Smooth muscle cell (in vitro differentiated cells): ENCODE data around the gene NAV3. TPM values are rescaled to one million over a fixed set of nuclear protein-coding genes. Genes with fewer than 3 reads are reported as not detected.
A peak's percentile ranks its signal among the peaks of the same experiment; 100 is the strongest.

Source experiments
- DNase-seq: peaks from one replicate; lab custom pipeline; 2025; ENCODE audit not compliant: unreplicated experiment; lab: John Stamatoyannopoulos, UW
- H2AFZ ChIP-seq: fragments of 200-600 bp; sonication (generic); 2 replicates; pipeline ENCODE4 v1.6.0; 2016; ENCODE audit warnings: antibody characterized with exemption, low read depth, mild to moderate bottlenecking
- H3F3A ChIP-seq: fragments of 200-600 bp; sonication (generic); 2 replicates; pipeline ENCODE4 v1.6.0; 2017; ENCODE audit warnings: antibody characterized with exemption, low read depth
- H3K27ac ChIP-seq: fragments of 200-600 bp; sonication (generic); 2 replicates; pipeline ENCODE4 v1.5.1; 2016; ENCODE audit warnings: low read depth, mild to moderate bottlenecking
- H3K27me3 ChIP-seq: fragments of 200-600 bp; sonication (generic); 2 replicates; pipeline ENCODE4 v1.6.1; 2016; ENCODE audit warnings: low read depth, mild to moderate bottlenecking
- H3K36me3 ChIP-seq: fragments of 200-600 bp; sonication (generic); 2 replicates; pipeline ENCODE4 v1.5.1; 2016; ENCODE audit warnings: low read depth
- H3K4me1 ChIP-seq: fragments of 200-600 bp; sonication (generic); 2 replicates; pipeline ENCODE4 v1.5.1; 2016; ENCODE audit warnings: low read depth
- H3K4me2 ChIP-seq: fragments of 200-600 bp; sonication (generic); 2 replicates; pipeline ENCODE4 v1.6.0; 2016; ENCODE audit warnings: mild to moderate bottlenecking
- H3K4me3 ChIP-seq: fragments of 200-600 bp; sonication (generic); 2 replicates; pipeline ENCODE4 v1.5.1; 2016; ENCODE audit warnings: mild to moderate bottlenecking
- H3K79me2 ChIP-seq: fragments of 200-600 bp; sonication (generic); 2 replicates; pipeline ENCODE4 v1.6.0; 2016; ENCODE audit warnings: low read depth, mild to moderate bottlenecking
- H3K9ac ChIP-seq: fragments of 200-600 bp; sonication (generic); 2 replicates; pipeline ENCODE4 v1.6.0; 2016; ENCODE audit warnings: low read depth
- H3K9me3 ChIP-seq: fragments of 200-600 bp; sonication (generic); replicated peaks from 2 replicates; pipeline ENCODE4 v1.5.1; 2016; ENCODE audit warnings: low read depth
- H4K20me1 ChIP-seq: fragments of 200-600 bp; sonication (generic); 2 replicates; pipeline ENCODE4 v1.6.0; 2016; ENCODE audit warnings: low read depth
- WGBS: methylation state at CpG from one replicate; pipeline ENCODE4 v1.1.7; 2016; ENCODE audit warnings: low lambda C conversion rate; 5-methylcytosine and 5-hydroxymethylcytosine counted together
- polyA plus RNA-seq: library from polyadenylated mRNA; unstranded; fragments of >200 nt; fragmentation: Nextera tagmentation; extraction: Ambion mirVana; gene quantifications from 2 replicates; pipeline ENCODE4 v1.2.1, GENCODE V29; 2016
- total RNA-seq: library from RNA; depleted of rRNA; stranded (reverse); fragments of >200 nt; gene quantifications from 2 replicates; pipeline ENCODE4 v1.2.3, GENCODE V29; 2014
- TF ChIP-seq, protein P1 (sequence below): fragments of 200-600 bp; sonication (generic); IDR thresholded peaks from 2 replicates; pipeline ENCODE4 v1.5.1; 2017; ENCODE audit warnings: borderline replicate concordance, mild to moderate bottlenecking, antibody characterized with exemption; ENCODE audit not compliant: insufficient read depth, poor library complexity, severe bottlenecking

The NAV3 gene
- total and polyA plus RNA-seq, 2 experiments from 2014 or later: 8.0 to 31.0 TPM

DNA sequence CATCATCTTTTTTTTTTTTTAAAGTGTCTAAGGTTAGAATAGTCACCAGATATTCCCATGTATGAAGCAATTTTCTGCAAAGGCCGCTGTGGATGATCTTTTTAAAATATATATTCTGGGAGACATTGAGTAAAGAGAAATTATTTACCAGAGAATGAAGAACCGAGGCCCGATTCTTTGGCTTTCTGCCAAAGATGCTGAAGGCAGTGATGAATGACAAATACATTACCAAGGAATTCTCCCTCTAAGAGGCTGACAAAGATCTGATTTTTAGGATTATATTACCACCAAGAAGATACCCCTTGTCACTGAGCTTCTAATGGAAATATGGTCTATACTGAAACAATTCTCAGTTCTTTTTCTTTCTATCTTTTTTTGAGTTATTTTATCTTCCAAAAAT, 336.8 kb downstream of the NAV3 start:
- Histone ChIP-seq H3K36me3 (no peaks in the 10 kb centered on the region), H3K9me3 (no peaks in the 10 kb centered on the region), H2AFZ (no peak overlapping the region), H3K4me3 (no peak overlapping the region), H3F3A (no peaks in the 10 kb centered on the region), H3K4me1 (no peaks in the 10 kb centered on the region), H3K9ac (no peak overlapping the region), H3K4me2 (no peak overlapping the region), H4K20me1 (no peaks in the 10 kb centered on the region), H3K79me2 (no peaks in the 10 kb centered on the region), H3K27ac (no peak overlapping the region), H3K27me3 (no peaks in the 10 kb centered on the region)
- 87% methylated on average over 3 of the region's 3 CpGs for WGBS
- DNase-seq: no peak
- TF ChIP-seq, protein P1, sequence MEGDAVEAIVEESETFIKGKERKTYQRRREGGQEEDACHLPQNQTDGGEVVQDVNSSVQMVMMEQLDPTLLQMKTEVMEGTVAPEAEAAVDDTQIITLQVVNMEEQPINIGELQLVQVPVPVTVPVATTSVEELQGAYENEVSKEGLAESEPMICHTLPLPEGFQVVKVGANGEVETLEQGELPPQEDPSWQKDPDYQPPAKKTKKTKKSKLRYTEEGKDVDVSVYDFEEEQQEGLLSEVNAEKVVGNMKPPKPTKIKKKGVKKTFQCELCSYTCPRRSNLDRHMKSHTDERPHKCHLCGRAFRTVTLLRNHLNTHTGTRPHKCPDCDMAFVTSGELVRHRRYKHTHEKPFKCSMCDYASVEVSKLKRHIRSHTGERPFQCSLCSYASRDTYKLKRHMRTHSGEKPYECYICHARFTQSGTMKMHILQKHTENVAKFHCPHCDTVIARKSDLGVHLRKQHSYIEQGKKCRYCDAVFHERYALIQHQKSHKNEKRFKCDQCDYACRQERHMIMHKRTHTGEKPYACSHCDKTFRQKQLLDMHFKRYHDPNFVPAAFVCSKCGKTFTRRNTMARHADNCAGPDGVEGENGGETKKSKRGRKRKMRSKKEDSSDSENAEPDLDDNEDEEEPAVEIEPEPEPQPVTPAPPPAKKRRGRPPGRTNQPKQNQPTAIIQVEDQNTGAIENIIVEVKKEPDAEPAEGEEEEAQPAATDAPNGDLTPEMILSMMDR: no peak

DNA sequence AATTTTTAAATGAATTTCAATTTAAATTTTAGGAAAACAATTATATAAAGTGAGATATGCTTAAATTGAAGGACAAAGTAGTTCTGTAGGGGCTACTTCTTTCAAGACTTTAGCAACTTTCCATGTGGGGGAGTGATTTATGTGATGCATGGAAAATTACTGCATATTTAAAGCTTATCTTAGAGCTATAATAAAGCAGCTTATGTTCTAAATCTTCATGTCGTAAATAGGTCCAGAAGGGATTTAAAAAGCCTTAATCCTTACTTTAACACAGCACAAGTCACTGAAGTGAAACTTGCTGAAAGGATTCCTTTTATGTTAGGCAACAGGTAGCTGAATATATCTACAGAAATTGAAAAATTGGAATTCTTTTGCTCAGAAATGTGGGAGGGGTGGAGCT, 340.4 kb downstream of the NAV3 start:
- H2AFZ ChIP-seq: no peak overlapping the region
- H3K9me3 ChIP-seq: no peaks in the 10 kb centered on the region
- H3F3A ChIP-seq: no peaks in the 10 kb centered on the region
- no peak overlapping the region for H3K9ac ChIP-seq
- no peaks in the 10 kb centered on the region for H3K4me1 ChIP-seq
- peak overlapping the region; percentile 37 for H3K4me2 ChIP-seq
- no peaks in the 10 kb centered on the region for H3K27me3 ChIP-seq
- TF ChIP-seq, protein P1: no peak
- H3K27ac ChIP-seq: no peak overlapping the region
- WGBS: 19% methylated on average over 1 of the region's 1 CpG
- H4K20me1 ChIP-seq: no peaks in the 10 kb centered on the region
- H3K79me2 ChIP-seq: no peaks in the 10 kb centered on the region
- H3K4me3 ChIP-seq: no peak overlapping the region
- H3K36me3 ChIP-seq: no peaks in the 10 kb centered on the region
- DNase-seq: no peak

DNA sequence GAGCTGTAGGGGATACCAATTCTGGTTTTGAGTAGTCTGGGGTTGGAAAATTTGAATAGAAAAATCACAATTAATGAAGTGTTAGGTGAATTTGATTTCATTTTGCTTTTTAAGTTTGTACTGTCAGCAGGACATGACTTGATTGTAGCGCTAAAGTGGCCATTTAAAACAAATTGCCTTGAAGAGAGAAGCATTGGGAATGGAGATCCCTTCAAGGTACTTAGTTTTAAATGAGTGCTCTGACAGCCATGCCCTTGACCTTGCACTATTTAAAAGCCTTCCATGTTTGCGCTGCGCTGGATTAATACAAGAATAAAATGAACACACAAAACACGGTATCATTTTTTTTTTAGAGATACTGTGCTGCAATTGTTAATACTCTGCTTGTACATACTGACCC, 345.9 kb downstream of the NAV3 start:
- Histone ChIP-seq H3K27me3 (no peaks in the 10 kb centered on the region), H3K79me2 (no peaks in the 10 kb centered on the region), H3K4me2 (no peak overlapping the region), H4K20me1 (no peaks in the 10 kb centered on the region), H3K4me3 (no peak overlapping the region), H2AFZ (no peak overlapping the region), H3K36me3 (no peaks in the 10 kb centered on the region), H3K4me1 (peaks cover 9% of the 10 kb centered on the region), H3F3A (no peaks in the 10 kb centered on the region), H3K27ac (no peak overlapping the region), H3K9ac (no peak overlapping the region), H3K9me3 (no peaks in the 10 kb centered on the region)
- DNase-seq: no peak
- TF ChIP-seq, protein P1: no peak
- 98% methylated on average over 4 of the region's 4 CpGs for WGBS

DNA sequence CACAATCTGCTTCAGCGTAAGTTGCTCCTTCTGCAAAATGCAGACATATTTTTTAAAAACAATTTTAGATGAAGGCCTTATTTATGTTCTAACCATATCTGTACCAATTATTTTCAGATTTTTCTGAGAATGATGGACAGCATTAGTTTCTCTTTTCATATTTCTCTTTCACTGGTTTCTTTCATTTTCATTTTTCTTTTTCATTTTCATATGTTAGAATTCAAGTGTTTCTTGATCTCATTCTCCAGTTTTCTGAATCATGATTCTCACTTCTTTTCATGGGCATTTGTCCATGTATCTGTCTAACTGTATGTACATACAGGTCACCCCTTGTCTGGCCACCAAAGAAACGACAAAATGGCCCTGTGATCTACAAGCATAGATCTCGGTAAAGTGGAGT, 346.6 kb downstream of the NAV3 start:
- 99% methylated on average over 3 of the region's 3 CpGs for WGBS
- Histone ChIP-seq H3K36me3 (no peaks in the 10 kb centered on the region), H3K4me1 (peaks cover 9% of the 10 kb centered on the region), H3K9ac (no peak overlapping the region), H2AFZ (no peak overlapping the region), H3F3A (no peaks in the 10 kb centered on the region), H3K9me3 (no peaks in the 10 kb centered on the region), H4K20me1 (no peaks in the 10 kb centered on the region), H3K4me2 (no peak overlapping the region), H3K27ac (no peak overlapping the region), H3K4me3 (no peak overlapping the region), H3K79me2 (no peaks in the 10 kb centered on the region), H3K27me3 (no peaks in the 10 kb centered on the region)
- no peak for DNase-seq
- TF ChIP-seq, protein P1: no peak
